Right atrium auricular region (tissue), 2 donors: Measurements from ENCODE around the gene UQCRC2. TPM values are rescaled to one million over a fixed set of nuclear protein-coding genes. Genes with fewer than 3 reads are reported as not detected.

Experiments used
- DNase-seq: peaks from one replicate; pipeline ENCODE4 v3.0.0-alpha.2; 2019; ENCODE audit warnings: low spot score
- H3K27ac ChIP-seq, 2 donors: fragments of 200-600 bp; sonication (generic); 1 replicate in 1 of 2; 2 replicates in 1 of 2; pipeline ENCODE4 v1.5.1; 2016 to 2019
- H3K27me3 ChIP-seq, 2 donors: fragments of 200-600 bp; sonication (generic); one replicate each; pipeline versions ENCODE4 v1.5.1 to v1.6.0; 2017 to 2019
- H3K36me3 ChIP-seq: fragments of 200-600 bp; sonication (generic); one replicate; pipeline ENCODE4 v1.5.1; 2016
- H3K4me1 ChIP-seq, 2 donors: fragments of 200-600 bp; sonication (generic); one replicate each; pipeline versions ENCODE4 v1.5.1 to v1.6.0; 2017 to 2019
- H3K4me3 ChIP-seq, 2 donors: fragments of 200-600 bp; sonication (generic); 1 replicate in 1 of 2; 2 replicates in 1 of 2; pipeline ENCODE4 v1.5.1; 2017 to 2019; ENCODE audit warnings: mild to moderate bottlenecking in 1 of 2, moderate library complexity in 1 of 2
- H3K9me3 ChIP-seq, 2 donors: fragments of 200-600 bp; sonication (generic); one replicate each; pipeline ENCODE4 v1.5.1; 2019
- CTCF ChIP-seq, 2 donors: fragments of 200-600 bp; sonication (generic); IDR thresholded peaks; one replicate each; pipeline ENCODE4 v1.5.1; 2019; ENCODE audit warnings: antibody characterized with exemption in 2 of 2
- total RNA-seq, 2 donors: library from RNA; depleted of rRNA; stranded (reverse); fragments of >200 nt; gene quantifications; one replicate each; pipeline ENCODE4 v1.1.0, GENCODE V29; 2016

UQCRC2 gene
- total RNA-seq, 2 donors from 2014 or later = 249 to 489 TPM

GRCh38 chr16:22010902-22011301 lies 57.7 kb downstream of the UQCRC2 start:
- H3K4me3 ChIP-seq = no peak overlapping the region
- TF ChIP-seq CTCF (IDR thresholded peaks at IDR 0.05) = no peak
- no peak for DNase-seq
- H3K27ac ChIP-seq = no peak overlapping the region
- no peaks in the 10 kb centered on the region for H3K36me3 ChIP-seq
- H3K9me3 ChIP-seq = no peaks in the 10 kb centered on the region
- H3K4me1 ChIP-seq = peaks cover 0 to 29% of the 10 kb centered on the region in 2 donors
- no peaks in the 10 kb centered on the region for H3K27me3 ChIP-seq

GRCh38 chr16:22012241-22012640 lies 59.1 kb downstream of the UQCRC2 start:
- no peak for TF ChIP-seq CTCF (IDR thresholded peaks at IDR 0.05)
- no peak for DNase-seq
- Histone ChIP-seq H3K9me3 (no peaks in the 10 kb centered on the region), H3K36me3 (no peaks in the 10 kb centered on the region), H3K27ac (no peak overlapping the region), H3K4me1 (peaks cover 0 to 21% of the 10 kb centered on the region in 2 donors), H3K27me3 (no peaks in the 10 kb centered on the region), H3K4me3 (no peak overlapping the region)

GRCh38 chr16:22013486-22013885 lies 60.3 kb downstream of the UQCRC2 start:
- H3K36me3 ChIP-seq = no peaks in the 10 kb centered on the region
- no peak overlapping the region for H3K4me3 ChIP-seq
- DNase-seq = no peak
- TF ChIP-seq CTCF (IDR thresholded peaks at IDR 0.05) = no peak
- H3K4me1 ChIP-seq = peaks cover 0 to 18% of the 10 kb centered on the region in 2 donors
- no peaks in the 10 kb centered on the region for H3K9me3 ChIP-seq
- no peak overlapping the region for H3K27ac ChIP-seq
- H3K27me3 ChIP-seq = no peaks in the 10 kb centered on the region

- peaks cover 0 to 9% of the 10 kb centered on the region in 2 donors for H3K4me1 ChIP-seq
- no peaks in the 10 kb centered on the region for H3K27me3 ChIP-seq
- no peaks in the 10 kb centered on the region for H3K9me3 ChIP-seq
- no peak for DNase-seq
- no peak for TF ChIP-seq CTCF (IDR thresholded peaks at IDR 0.05)
- H3K27ac ChIP-seq = no peak overlapping the region
- H3K36me3 ChIP-seq = no peaks in the 10 kb centered on the region
- H3K4me3 ChIP-seq = no peak overlapping the region
Observed at GRCh38 chr16:22014271-22014873, 61.2 kb downstream of the UQCRC2 start.

- Histone ChIP-seq H3K4me3 (no peak overlapping the region), H3K27ac (no peak overlapping the region), H3K27me3 (no peaks in the 10 kb centered on the region), H3K9me3 (no peaks in the 10 kb centered on the region), H3K36me3 (no peaks in the 10 kb centered on the region), H3K4me1 (no peaks in the 10 kb centered on the region)
- no peak for DNase-seq
- TF ChIP-seq CTCF (IDR thresholded peaks at IDR 0.05) = no peak
Observed at GRCh38 chr16:22016927-22017326, 63.8 kb downstream of the UQCRC2 start.

- no peak for DNase-seq
- no peaks in the 10 kb centered on the region for H3K27me3 ChIP-seq
- H3K9me3 ChIP-seq = no peaks in the 10 kb centered on the region
- no peaks in the 10 kb centered on the region for H3K4me1 ChIP-seq
- no peak overlapping the region for H3K27ac ChIP-seq
- no peak overlapping the region for H3K4me3 ChIP-seq
- no peak for TF ChIP-seq CTCF (IDR thresholded peaks at IDR 0.05)
- no peaks in the 10 kb centered on the region for H3K36me3 ChIP-seq
Observed at GRCh38 chr16:22018559-22018958, 65.4 kb downstream of the UQCRC2 start.
